HG03139 (cell line): ENCODE measurements around the gene ATP8A2.

Source experiments
- ATAC-seq: cut with Tn5 transposase; IDR thresholded peaks from one replicate; pipeline ENCODE4 v1.9.1; 2021; ENCODE audit not compliant: unreplicated experiment

The ATP8A2 gene

DNA sequence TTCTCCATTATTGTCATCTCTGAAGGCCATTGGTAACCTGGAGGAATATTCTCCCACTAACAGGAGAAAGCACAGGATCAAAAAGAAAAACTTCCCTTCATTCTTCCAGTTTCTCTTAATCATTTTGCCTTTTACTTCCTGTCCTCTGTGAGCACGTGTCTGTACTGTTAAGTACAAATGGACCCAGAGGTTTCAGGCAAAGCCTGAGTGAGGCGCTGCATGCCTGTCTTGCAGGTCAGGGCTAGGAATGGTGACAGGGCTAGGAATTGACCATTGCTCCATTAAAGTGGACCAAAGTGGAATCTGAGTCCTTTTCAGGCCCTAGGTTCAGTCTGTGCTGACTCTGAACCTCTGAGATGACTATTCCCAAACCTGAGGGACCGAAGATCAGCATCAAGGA is 353.3 kb downstream of the ATP8A2 start:
- no peak for ATAC-seq

DNA sequence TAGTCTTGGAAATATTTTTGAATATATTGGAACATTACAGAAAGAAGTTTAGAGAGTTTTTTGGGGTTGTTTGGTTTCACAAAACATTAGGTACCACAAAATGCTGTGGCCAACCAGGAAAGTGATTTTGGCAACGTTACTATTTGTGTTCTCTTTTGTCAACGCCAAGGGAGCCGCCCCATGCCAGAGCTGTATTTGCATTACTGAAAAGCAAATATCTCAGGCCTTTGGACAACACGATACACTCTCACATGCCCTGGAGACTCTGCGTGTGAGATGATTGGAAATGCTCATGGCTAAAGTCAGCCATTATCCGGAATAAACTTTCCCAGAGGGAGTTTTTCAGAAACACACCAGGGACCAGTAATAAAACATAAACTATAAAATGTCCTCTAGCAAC is 355.5 kb downstream of the ATP8A2 start:
- ATAC-seq: no peak

DNA sequence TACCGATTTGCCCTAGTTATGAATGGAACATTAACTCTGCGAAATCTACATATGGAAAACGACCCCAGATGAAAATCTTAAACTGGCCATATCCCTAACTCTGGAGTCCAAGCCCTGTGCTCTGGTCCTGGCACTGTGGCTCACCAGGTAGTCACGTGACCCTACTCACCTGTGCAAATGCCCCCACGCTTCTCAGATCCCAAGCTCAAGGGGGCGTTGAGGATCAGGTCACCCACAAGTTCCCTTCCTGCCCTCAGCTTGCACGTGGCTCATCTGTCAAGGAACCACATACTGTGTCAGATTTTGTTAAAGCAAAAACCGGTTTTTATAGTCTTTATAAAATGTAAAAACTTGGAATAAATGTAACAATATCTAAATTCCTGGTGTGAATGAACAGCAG is 356.0 kb downstream of the ATP8A2 start:
- no peak for ATAC-seq

DNA sequence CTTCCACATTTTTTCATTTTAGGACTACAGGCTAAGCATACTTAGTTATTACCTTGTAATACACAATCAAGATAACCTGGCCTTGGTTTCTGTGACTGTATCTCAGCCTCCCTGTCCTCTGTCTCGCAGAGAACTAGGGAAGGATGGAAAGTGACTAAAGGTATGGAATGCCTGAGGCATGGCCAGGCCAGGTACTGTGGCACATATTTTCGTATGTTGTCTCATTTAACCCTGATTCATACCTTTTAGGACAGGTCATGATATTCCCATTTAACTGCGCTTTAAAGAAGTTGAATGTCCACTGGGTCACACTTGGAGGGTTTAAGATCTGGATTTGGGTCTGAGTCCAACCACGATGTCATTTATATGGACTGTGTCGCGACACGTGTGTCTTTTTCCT is 357.4 kb downstream of the ATP8A2 start:
- ATAC-seq: no peak

DNA sequence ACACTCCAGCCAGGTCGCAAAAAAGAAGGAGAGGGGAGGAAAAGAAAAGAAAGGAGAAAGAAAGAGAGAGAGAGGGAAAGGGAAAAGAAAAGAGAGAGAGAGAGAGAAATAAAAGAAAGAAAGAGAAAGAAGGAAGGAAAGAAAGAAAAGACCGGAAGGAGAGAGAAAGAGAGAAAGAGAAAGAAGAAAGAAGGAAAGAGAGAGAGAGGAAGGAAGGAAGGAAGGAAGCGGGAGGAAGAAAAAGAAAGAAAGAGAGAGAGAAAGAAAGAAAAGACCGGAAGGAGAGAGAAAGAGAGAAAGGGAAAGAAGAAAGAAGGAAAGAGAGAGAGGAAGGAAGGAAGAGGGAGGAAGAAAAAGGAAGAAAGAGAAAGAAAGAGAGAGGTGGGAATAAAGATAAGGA is 359.3 kb downstream of the ATP8A2 start:
- no peak for ATAC-seq

DNA sequence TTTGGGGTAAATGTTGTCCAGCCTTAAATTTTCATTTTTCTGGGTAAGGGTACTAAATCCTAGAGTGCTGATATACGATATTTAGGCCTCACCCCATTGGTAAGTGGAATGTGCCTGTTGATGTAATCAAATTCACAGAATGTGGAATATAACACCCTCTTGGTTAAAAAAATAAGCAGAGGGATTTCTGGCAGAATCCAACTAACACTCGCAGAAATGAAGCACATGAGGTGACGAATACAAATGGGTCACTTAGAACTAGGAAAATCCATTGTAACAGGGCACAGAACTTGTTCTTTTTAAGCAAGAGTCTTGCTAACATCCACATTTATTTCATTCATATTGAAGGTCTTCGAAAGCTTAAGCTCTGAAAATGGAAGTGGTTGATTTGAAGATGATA is 359.8 kb downstream of the ATP8A2 start:
- ATAC-seq: no peak

DNA sequence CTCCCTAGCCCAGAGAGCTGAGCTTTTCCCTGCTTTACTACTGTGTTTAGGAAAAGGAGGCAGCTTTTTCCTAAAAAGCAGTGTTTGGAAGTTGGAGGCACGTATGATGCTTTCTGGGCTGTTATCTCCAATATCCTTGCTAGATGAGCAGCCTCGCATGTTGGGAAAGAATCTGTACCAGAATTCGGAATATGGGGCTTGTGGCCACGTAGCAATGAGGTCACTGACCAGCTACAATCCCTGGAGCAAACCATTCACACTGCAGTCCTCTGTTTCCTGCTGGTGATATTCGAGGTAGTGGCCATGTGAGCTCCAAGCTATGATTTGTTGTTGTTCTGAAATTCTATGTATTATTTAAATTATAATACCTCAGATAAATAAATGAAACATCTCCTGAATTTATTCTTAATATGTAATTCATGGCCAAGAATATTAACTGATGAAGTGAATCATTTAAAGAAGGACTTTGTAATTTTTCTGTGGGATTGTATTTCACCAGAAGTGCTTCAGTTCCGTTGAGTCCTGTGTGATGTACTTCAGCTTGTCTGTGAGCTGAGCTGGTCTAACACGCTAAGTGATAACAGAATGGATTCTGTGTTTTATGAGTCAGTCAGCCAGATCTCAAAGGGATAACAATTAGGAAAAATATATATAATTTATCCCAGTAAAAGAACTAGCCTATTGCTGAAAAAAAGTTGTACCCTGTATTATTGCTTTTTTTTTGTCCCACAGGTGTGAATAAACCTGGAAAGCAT is 360.5 kb downstream of the ATP8A2 start:
- ATAC-seq: no peak

DNA sequence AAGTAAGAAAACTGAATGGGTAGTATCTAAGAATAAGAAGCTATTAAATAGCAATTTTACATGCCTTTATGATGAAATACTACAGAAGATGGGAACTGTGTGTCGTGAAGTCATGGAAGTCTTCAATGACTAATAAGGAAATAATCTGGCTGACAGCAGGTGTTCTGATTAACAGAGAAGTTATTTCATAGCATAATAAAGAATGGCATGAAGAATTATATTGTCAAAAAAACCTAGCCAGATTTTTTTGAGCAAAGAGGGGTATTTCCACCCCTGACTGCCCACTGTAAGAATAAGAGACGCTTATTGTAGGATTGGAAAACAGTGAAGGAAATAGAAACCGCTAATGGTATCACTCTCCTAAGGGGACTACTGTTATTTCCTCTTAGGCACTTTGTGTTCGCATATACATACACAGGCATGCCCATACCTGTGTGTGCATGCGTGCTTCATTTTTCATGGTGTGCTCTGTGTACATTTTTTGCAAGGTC is 361.3 kb downstream of the ATP8A2 start:
- no peak for ATAC-seq

DNA sequence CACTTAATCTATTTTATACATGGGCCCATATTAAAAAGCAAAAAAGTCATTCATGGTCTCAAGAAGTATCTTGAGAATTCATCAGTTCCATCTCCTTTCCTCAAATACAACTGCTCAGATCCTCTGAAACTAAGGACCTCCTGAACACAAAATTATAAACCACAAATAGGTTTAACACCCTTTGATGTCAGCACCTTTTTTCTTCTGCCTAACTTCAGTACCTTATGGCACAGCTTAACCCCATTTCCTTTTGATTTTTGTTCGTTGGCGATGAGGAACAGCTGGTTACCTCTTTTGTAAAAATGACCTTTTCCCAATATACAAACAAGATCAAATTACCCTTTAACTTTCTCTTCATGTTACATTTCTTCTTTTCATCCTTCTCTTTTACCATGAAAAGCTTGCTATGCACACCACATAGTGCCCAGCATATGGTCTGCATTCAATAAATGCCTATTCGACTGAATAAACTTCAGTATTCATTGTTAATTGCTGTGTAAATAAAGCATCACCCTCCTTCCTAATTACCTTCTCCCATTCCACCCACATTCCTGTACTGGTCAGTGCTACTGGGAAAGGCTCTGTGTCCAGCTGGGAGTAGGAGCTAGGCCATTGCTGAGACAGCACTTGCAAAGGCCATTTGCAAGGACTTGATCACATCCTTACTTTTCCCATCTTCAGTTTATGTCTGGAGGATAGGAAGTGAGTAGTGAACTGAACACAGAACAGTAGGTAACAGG is 362.1 kb downstream of the ATP8A2 start:
- ATAC-seq: no peak

DNA sequence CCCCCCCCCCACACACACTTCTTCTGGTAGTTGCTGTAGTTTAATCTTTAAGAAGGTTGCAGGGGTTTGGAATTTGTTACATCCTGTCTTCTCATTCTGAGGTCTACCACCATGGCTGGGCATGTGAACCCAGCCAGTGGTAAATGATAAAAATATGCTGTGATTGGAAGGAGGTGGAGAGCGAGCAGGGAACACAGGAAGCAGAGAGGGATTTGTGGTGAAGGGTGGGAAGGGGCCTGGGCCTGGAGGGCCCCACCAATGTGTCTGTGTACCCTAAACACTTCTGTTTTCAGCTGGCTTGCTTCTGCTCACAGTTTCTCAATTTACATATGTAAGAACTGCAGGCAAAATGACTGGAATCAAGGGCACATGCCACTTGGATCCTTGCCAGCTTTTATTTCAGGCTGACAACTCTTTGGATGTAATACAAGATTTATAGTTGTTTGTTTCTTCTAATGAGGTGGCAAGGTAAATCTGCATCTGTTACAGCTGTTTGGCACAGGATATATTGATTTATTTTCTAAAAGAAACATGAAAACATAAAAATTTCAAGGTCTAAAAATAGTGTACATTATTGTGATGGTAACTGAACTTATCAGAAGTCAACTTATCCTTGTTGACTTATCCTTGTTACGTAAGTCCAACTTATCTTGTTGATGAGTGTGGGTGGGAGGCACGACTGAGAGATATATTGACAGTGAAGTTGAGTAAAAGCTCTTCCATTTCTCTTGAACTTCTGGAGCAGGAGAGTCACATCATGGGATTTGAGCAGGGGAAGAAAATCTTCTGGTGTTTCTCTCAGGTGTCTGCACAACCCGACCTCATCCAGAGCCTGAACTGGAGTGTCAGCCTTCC is 366.8 kb downstream of the ATP8A2 start:
- no peak for ATAC-seq

DNA sequence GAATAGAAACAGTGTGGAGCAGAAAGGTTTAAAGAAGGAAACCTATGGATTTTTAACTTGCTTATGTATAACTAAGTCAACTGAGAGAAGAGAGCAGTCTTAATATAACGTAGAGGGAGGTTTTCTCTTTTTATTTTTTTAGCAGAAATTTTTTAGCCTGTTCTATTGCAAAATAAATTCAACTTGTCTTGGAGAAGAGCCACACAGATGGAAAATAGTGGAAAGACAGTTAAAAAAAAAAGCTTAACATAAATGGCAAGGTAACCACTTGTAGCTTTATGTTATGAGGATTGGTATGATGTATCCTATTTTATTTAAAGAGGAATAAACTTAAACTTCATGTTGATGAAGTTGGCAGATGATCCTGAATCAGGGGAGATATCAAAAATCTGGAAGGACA is 367.6 kb downstream of the ATP8A2 start:
- no peak for ATAC-seq

DNA sequence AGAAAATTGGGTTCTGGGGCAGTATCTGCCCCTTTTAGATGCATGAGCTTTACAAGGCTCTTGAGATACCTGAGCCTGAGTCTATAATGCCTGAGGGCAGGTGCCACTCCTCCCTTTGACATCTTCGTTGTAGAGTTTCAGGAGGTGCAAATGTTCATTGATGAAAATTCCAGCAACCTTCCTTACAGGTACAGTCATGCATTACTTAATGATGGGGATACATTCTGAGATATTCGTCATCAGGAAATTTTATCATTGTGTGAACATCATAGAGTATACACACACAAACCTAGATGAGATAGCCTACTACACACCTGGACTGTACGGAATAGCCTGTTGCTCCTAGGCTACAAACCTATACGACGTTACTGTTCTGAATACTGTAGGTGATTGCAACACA is 370.0 kb downstream of the ATP8A2 start:
- ATAC-seq: no peak

DNA sequence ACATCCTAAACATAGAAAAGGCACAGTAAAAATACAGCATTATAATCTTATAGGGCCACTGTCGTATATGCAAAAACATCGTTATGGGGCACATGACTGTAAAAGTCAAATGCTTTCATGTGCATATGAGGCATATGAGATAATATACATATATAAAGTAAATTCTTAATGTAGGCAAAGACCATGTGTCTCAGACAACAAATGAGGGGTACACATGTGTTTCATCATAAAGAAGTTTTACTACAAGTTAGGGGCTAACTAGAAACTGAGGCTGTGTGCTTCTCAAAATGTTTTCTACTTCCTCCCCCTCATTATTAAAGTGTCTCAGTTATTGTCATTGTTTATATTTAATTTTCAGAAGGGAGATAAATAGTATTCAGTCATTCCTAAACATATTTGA is 370.4 kb downstream of the ATP8A2 start:
- no peak for ATAC-seq

DNA sequence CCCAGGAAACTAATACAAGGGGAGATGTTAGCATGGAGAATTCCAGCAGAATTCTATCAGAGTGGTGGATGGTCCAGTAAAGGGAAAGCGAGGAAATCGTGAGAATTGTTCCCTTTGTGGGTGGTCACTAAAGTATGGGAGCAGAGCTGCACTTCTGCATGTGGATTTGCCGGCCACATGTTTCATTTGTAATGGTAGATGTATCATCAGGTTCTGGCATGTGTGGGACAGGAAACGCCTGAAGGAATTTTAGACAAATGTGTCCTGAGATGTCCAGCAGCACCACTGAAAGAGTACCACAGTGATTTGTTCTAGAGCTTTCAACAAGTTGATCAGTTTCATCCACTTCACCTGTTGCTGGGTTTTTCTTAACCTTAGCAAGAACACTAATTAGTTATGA is 371.6 kb downstream of the ATP8A2 start:
- no peak for ATAC-seq

DNA sequence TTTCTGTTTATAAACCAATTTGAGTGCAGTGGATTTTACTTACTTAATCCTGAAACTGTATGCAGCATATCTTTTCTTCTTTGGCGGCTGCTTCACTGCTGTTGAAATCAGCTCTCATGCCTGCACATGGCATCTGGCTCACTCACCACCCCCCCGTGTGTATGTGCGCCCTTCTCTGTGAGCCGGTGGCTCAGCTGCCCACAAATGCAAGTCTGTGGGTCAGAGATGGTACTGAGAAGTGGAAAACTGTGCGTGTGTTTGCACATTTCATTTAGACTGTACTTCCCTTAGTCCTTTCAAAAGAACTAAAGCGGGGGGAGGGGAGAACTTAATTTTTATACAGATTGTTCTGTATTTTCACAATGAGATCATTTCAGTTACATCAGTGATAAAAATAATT is 372.4 kb downstream of the ATP8A2 start:
- ATAC-seq: no peak

DNA sequence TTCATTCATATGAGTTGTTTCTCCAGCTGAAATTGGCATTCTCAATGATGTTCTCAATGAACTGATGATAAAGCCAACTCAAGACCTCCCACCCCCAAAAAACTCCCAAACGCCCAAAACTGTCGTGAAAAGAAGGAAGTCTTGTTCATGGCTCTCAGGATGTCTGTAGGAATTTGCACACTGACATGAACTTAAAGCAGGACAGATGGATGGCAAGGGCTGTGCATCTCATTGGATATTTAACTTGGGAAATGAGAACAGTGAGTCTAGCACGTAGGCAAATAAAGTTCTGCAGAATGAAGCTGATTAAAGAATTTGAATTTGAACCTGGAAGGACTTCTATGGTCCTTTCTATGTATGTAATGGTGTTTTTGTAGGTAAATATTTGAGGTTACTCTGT is 374.4 kb downstream of the ATP8A2 start:
- ATAC-seq: no peak

DNA sequence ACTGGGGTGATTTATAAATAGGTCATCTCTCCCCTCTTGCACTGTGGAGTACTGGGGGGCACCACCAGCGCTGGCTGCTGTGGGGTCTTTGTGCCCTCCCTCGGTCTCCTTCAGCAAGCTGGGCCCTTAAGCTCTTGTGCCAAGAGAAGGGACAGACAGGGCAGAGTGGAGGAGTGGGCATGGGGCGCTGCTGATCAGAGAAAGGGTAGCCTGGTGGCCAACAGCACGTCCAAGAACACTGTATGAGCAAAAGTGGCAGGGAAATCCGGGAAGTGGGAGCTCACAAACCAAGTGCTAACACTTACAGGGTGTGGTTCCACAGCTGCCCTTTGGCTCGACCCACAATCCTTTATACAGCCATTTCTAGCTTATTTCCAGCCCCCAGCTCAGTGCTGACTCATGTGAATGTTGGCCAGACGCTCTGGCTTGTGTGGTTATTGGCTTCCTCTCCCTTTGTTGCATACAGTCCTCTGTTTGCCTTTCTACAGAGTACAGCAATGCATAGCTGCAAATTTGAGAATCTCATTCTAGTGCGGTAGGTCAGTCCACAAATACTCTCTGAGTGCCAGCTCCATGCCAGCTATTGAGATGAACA is 381.3 kb downstream of the ATP8A2 start:
- no peak for ATAC-seq

DNA sequence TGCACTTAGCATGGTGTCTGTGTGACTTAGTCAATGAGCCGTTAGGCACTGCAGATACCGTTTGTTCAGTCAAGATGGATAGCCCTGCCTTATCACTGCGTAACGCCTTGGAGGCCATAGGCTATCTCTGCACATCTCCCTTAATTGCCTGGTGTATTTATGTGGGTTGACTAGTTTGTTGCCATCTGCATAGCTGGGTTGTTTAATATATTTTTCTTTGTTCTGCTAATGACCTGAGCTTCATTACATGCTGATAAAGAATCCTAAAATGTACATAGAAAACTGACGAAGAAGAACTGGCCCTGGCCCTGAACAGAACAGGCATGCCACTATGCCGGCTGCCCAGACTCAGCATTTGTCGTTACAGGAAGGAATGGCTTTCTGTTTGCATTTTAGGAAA is 382.2 kb downstream of the ATP8A2 start:
- no peak for ATAC-seq

DNA sequence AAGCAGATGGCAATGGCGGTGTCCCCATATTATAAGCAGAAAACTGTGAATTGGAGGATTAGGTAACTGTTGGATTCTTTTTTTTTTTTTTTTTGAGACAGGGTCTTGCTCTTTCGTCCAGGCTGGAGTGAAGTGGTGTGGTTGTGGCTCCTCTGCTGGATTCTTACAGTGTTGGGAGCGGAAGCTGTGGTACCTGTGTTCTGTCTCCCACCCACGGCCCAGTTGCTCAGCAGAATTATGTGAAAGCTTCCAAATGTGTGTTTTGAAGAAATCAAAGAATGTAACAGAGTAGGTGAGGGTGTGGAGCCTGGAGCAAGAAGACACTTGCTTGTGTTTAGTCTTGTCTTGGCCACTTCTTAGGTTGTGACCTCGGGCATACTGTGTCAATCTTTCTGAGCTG is 384.5 kb downstream of the ATP8A2 start:
- no peak for ATAC-seq

DNA sequence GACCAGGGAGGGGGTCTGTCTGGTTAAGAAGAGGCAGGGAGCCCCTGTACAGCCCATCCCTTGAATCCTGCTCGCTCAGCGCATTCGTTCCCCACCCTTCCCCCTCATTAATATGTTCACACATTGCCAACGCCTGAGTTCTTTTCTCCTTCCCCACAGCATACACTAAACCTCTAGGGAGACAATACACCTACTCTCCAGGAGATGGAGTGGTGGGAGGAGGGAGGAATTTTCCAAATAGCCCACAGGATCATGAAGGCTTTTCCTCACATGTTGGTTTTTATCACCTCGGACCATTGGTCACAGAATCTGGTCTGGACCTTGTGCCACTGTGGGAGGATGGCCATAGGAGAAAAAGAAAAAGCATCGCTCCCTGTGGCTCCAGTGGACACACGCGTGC is 385.1 kb downstream of the ATP8A2 start:
- no peak for ATAC-seq

DNA sequence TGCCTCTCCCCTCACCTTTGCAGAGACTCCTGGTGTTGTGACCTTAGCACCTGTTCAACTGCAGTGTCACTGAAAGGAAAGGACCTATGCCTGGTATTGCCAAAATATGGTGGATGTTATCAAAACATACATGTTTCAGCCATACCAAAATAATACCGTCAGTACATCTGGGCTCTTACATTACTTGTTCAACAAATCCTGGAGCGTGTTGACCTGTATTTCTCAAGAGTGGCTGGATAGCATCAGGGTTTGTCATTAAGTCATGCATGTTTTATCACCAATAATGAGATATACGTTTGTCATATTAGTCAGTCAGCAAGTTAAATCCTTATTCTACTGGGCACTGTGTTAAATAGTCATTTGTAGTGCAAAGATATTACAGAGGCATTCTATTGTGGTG is 389.3 kb downstream of the ATP8A2 start:
- ATAC-seq: no peak
